Daoy (cell line): Measurements from ENCODE around the gene CCR4. TPM values are rescaled to one million over a fixed set of nuclear protein-coding genes. Genes with fewer than 3 reads are reported as not detected.
"Not testable (repeated sequence)": the region's sequence is repeated elsewhere in the genome, so short reads cannot be mapped to it uniquely, and the experiment has no call there.

Source experiments
- DNase-seq: peaks from one replicate; pipeline ENCODE4 v3.0.0-alpha.2; 2015; ENCODE audit warnings: low read depth
- total RNA-seq: library from RNA; depleted of rRNA; stranded (reverse); fragments of >200 nt; shearing (Covaris generic); gene quantifications from 2 replicates; pipeline ENCODE4 v1.2.3, GENCODE V29; 2014; rRNA removed

CCR4 gene
- not detected in 2 replicates for total RNA-seq

DNA sequence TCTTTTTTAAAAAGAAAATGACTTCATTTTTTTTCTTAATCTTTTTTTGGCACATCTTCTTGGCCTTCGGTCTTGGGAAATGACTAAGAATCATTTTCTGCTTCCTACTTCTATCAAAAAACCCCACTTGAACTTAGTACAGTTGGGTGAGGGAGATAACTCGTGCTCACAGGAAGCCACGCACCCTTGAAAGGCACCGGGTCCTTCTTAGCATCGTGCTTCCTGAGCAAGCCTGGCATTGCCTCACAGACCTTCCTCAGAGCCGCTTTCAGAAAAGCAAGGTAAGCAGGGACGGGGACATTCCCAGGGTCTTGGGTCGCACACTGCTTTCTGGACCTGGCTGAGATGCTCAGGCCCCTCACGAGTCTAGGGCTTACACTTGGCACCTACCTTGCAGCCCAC lies at the start of gene CCR4:
TSS of gene CCR4 (plus strand) at position 235 of the 402 bp plus-strand sequence. CDS start 1,779 bp downstream, outside the sequence.
- no peak for DNase-seq

DNA sequence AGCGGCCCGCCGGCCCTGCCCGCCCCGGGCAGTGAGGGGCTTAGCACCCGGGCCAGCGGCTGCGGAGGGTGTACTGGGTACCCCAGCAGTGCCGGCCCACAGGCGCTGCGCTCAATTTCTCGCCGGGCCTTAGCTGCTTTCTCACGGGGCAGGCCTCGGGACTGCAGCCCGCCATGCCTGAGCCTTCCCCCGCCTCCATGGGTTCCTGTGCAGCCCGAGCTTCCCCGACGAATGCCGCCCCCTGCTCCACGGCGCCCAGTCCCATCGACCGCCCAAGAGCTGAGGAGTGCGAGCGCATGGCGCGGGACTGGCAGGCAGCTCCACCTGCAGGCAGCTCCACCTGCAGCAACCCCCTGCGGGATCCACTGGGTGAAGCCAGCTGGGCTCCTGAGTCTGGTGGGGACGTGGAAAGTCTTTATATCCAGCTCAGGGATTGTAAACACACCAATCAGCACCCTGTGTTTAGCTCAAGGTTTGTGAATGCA lies 48.5 kb upstream of the CCR4 start:
- DNase-seq, result peak; percentile 18

DNA sequence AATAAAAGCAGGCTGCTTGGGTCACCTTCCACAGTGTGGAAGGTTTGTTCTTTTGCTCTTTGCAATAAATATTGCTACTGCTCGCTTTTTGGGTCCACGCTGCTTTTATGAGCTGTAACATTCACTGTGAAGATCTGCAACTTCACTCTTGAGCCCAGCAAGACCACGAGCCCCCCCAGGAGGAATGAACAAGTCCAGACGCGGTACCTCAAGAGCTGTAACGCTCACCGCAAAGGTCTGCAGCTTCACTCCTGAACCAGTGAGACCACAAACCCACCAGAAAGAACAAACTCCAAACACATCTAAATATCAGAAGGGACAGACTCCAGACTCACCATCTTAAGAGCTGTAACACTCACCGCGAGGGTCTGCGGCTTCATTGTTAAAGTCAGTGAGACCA lies 47.5 kb upstream of the CCR4 start:
- DNase-seq, result no peak

DNA sequence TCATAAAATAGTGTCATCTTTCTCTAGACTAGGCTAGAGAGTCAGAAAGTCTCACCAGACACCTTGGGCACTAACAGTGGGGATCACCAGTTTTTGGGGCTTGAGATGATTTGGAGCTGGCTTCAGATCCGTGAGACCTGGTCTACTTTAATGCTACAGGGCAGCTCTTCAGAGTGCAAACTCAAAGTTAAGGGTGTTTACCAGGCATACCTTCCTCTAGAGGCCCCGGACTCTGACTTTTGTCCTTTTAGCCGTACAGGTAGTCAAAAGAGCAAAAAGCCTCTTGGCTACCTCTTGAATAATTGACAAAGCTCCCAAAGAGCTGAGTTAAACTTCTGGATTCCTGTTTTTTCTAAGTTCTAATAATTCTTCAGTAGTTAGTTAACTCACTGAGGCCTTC lies 41.4 kb upstream of the CCR4 start:
- DNase-seq, result no peak

DNA sequence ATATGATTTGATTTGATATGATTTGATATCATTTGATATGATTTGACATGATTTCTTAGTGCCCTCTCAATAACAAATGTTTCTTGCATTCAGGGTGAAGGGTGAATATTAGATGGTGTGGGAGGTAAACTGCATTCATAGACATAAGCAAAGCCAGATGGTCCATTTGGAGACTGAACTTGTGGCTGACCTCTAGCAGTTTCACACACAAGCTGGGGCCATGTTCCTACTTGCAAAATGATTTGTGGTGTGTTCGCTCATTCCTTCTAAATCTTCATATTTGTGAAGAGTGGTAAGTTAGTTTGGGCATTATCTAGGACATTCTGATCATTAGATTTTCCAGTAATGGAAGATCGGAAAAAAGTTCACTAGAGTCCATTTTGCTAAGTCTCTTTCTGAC lies 40.5 kb upstream of the CCR4 start:
- DNase-seq, result no peak

DNA sequence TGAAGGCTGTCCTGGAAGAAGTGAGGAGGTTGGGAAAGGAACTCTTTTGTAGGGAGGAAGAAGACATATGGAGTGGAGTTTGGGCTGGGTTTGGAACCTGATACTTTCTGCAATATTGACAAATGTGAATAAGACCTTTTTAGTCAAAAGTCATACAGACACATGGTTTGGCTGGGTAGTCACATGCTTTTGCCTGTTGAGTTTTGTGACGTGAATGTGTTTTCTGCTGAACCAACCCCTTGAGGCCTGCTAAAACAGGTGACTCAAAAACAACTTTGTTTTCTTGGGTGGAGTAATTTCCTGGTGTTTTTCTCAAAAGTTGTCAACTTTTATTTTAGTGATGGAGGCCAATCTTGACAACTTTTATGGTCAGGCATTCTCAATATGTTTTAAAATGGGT lies 39.4 kb upstream of the CCR4 start:
- no peak for DNase-seq

DNA sequence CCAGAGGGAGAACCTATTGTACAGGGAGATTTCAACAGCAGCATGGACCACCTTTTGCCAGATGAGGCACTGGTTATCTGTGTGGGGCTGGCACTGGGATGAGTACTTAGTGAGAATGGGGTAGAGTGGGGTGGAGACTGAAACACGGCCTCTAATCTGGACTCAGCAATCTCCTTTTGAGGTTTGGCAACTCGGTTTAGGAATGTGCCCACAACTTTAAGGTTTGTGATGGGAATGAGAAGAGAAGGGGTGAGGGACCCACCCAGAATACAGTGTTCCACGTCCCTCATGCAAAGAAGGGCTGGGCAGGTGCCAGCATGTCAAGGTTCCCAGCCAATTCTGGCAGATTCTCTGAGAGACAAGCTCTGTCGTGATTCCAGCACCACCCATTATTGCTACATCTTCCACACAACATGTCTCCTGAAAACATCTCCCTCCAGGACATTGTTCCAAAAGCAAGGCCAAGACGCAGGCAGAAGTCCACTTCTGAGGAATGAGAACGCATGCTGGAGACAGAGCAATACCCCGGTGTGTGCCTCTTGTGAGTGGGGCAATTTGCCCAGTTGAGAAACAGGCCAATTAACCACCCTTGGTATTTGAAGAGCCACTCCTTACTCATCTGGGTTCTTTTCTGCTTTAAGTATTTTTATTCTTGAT lies 37.5 kb upstream of the CCR4 start:
- DNase-seq, result no peak

DNA sequence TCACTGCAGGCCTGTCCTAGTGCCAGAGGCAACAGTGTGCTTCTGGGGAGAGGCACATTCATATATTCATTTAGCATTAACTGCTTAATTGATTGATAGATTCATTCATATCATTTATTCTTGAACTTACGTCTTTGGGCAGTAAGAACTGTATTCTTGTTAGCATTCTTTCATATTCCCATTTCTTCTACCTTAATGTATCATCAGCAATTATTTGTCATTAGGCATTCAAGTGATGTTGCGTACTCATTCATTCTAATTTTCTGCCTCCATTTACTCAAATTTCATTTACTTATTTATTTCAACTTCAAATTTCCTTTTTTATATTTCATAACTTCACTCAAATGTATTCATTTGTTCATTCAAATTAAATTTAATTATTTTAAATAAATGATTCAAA lies 31.5 kb upstream of the CCR4 start:
- DNase-seq, result no peak

DNA sequence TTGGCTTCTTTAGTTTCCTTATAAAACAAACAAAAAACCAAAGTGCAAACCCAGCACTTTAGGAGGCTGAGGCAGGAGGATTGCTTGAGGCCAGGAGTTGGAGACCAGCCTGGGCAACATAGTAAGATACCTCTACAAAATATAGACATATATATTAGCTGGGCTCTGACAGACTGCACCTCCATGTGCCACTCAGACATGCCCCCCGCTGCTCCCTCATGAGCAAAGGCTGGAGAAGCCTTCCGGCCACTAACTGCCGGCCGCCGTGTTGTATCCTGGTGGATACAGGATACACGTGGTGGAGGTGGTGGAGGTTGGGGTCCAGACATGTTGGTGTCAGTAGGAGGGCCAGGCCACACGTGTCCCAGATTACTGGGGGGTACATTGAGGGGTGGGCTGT lies 29.4 kb upstream of the CCR4 start:
- DNase-seq, result no peak

DNA sequence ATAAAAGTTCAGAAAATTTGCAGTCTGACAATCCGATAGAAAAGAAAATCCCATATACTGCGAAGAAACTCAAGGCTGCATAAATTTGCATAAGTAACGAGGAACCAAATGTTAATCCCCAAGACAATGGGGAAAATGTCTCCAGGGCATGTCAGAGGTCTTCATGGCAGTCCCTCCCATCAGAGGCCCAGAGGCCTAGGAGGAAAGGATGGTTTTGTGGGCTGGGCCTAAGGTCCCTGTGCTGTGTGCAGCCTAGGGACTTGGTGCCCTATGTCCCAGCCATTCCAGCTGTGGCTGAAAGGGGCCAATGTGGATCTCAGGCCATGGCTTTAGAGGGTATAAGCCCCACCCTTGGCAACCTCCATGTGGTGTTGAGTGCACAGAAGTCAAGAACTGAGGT lies 21.3 kb upstream of the CCR4 start:
- DNase-seq, result no peak

DNA sequence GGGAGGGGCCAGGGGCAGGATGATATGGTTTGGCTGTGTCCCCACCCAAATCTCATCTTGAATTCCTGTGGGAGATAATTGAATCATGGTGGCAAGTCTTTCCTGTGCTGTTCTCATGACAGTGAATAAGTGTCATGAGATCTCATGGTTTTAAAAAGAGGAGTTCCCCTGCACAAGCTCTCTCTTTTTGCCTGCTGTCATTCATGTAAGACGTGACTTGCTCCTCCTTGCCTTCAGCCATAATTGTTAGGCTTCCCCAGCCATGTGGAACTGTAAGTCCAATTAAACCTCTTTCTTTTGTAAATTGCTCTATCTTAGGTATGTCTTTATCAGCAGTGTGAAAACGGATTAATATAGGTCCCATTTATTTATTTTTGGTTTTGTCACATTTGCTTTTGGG lies 20.2 kb upstream of the CCR4 start:
- not testable (repeated sequence) for DNase-seq

DNA sequence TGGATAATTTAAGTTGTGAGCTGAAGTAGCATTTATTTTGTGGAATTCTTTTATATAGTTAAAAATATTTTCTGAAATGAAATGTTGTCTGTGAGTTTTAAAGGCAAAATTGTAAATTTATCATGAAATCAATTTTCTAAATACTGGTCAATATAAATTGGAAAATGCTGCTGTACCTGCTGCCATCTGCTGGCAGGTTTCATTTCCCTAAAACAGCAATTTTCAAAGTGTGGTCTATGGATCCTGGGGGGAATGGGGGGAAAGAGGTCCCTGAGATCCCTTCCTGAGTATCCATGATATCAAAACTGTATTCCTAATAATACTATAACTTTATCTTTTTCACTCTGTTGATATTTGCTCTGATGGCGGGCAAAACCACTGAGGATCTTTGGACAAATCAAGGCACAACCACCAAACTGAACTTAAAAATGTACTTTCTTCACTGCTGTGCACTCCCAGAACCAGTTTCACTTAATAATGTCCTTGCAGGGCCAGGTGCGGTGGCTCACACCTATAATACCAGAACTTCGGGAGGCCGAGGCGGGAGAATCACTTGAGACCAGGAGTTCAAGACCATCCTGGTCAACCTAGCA lies 17.2 kb upstream of the CCR4 start:
- DNase-seq, result peak; percentile 3

DNA sequence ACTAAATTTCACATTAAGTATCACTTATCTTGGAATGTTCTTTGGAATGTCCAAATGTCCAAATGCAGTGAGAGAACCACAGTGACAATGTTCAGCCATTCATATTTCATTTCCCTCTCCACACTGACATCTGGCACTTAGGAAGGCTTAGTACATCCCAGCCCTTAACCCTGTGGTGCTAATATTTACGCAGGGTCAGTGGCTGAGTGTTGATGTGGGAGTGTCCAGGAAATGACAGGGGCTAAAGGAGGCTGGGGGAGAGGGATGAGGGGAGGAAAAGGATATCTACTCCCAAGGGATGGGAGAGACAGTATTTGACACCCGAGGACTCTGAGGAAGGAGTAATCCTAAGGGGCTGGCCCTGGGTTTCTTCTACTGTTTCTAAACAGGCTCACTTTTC lies 14.1 kb upstream of the CCR4 start:
- no peak for DNase-seq

DNA sequence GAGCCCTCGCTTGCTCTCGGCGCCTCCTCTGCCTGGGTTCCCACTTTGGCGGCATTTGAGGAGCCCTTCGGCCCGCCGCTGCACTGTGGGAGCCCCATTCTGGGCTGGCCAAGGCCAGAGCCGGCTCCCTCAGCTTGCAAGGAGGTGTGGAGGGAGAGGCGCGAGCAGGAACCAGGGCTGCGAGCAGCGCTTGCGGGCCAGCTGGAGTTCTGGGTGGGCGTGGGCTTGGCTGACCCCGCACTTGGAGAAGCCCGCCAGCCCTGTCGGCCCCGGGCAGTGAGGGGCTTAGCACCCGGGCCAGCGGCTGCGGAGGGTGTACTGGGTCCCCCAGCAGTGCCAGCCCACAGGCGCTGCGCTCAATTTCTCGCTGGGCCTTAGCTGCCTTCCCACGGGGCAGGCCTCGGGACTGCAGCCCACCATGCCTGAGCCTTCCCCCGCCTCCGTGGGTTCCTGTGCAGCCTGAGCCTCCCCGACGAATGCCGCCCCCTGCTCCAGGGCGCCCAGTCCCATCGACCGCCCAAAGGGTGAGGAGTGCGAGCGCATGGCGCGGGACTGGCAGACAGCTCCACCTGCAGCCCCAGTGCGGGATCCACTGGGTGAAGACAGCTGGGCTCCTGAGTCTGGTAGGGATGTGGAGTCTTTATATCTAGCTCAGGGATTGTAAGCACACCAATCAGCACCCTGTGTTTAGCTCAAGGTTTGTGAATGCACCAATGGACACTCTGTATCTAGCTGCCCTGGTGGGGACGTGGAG lies 11.7 kb upstream of the CCR4 start:
- not testable (repeated sequence) for DNase-seq

DNA sequence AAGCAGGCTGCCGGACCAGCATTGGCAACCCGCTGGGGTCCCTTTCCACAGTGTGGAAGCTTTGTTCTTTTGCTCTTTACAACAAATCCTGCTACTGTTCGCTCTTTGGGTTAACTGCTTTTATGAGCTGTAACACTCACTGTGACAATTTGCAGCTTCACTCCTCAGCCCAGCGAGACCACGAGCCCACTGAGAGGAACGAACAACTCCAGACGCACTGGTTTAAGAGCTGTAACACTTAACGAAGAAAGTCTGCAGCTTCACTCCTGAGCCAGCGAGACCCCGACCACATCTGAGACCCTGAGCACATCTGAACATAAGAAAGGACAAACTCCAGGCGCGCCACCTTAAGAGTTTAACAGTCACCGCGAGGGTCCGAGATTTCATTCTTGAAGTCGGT lies 10.7 kb upstream of the CCR4 start:
- no peak for DNase-seq

DNA sequence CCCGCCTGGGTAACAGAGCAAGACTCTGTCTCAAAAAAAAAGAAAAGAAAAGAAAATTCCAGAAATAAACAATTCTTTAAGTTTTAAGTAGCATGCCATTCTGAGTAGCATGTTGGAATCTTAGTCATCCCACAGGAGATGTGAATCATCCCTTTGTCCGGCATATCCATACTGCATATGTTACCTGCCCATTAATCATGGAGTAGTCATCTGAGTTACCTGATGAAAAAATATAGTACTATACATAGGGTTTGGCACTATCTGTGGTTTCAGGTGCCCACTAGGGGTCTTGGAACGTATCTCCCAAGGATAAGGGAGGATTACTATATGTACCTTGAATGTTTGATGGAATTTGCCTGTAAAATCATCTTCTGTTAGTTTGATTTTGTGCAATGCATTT lies 6.3 kb upstream of the CCR4 start:
- no peak for DNase-seq

DNA sequence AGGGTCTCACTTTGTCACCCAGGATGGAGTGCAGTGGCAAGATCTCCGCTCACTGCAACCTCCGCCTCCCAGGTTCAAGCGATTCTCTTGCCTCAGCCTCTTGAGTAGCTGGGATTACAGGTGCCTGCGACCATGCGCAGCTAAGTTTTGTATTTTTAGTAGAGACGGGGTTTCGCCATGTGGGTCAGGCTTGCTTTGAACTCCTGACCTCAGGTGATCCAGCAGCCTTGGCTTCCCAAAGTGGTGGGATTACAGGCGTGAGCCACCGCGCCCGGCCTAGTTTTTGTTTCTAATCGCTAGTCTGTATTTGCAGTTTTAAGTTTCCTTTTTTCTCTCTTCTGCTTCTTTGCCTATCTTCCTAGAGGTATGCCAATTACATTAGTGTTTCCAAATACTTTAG lies 5.8 kb upstream of the CCR4 start:
- not testable (repeated sequence) for DNase-seq

DNA sequence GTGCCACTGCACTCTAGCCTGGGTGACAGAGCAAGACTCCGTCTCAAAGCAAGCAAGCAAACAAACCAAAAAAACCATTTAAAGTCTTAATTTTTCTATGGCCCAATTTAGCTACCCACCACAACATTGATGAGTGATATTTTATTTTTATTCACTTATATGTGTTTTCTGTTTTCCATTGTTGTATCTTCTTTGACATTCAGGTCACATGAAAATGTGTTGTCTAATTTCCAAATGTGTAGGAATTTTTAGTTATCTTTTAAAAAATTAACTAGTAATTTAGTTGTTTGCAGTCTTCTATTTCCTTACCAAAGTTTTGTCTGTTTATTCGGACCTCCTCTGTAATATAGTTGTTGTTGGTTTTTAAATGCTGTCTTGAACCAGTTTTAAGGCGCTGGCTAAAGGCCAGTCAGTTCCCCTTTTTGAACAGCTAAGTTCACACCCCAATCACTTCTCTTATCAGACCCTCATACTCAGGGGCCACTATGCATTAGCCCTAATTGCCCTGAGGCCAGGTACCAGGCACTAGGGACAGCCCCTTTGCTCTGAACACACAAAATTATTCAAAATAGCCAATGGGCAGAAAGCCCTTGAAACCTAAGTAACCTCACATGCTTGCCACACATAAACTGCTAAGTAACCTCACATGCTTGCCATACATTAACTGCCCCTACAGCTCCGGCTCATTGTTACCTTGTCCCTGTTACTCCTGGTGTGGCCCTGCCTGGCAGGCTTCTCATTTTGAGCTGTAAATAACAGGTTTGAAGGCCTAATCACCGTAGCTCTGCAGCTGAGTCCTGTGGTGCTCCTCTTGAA lies 4.3 kb upstream of the CCR4 start:
- no peak for DNase-seq

DNA sequence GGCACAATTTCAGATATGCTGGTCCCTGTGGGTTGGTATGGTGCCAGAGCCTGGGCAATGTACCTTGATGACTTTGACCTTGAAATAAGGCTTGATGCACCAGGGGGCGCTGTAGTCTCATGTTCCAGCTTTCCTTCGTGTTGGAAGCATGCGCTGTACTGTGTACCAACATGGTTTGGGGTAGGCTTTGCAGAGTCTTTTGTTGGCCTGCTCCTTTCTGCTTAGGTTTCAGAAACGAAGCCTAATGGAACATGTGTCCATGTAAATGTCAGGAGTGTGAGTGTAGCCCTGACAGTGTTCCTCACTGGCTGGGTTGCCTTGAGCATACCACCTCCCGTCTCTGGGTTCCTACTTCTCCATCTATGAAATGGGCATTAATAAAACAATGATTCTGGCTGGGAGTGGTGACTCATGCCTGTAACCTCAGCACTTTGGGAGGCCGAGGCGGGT lies 3.6 kb upstream of the CCR4 start:
- DNase-seq, result peak; percentile 78

DNA sequence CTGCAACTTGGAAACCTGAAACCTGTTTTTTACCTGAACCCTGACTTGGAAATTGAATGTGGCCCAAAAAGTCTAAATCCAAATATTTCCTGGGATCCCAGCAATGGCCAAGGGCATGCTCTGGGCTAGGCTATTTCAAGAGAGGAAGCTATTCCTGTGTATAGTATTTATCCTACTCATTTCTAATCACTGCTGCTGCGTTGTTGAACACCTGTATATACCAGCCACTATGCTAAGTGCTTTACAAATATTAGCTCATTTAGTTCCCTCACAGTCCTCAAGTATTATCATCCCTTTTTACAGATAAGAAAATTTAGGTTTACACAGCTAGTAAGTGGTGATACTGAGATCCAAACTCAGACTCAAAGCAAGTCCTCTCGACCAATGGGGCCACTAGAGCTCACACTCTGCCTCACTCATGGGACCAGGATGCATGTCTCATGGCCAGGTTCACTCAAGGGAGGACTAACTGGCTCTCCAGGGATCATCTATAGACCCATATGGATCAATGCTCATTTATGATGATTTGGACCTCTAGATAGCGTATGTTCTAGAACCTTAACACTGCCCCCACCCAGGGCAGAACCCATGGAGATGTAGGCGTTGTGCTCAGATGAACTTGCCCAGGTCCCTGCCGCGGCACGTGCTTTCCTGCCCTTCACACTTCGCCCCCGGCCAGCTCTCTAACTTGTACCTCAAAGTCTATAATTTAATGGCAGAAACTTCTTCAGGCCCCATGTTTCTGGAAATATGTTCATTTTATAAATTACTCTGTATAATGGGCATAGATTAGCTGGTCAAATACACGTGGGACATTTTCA lies 2.6 kb upstream of the CCR4 start:
- DNase-seq, result no peak

DNA sequence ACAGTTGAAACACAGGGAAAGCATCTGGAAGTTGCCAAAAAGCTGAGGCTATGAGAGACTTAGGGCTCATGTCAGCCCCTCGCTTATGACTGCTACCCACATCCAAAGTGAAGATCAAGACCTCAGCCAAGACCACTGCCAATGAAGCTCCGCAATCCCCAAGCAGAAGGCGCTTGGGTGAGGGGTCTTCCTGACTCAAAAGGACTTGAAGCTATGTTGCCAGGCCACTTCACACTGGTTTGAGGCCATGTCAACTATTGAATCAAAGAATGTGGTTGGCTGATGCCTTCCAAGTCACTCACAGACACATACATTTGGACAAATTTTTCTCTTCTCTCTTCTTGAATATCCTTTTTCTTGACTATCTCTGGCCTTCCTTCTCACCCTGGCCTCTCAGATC lies 928 bp upstream of the CCR4 start:
- no peak for DNase-seq
